ENCODE data around the gene MYCT1.

MYCT1 gene

GRCh38 chr6:152726313-152726712 lies 28.6 kb downstream of the MYCT1 start:
- no peak for DNase-seq

- DNase-seq = no peak
Measured at GRCh38 chr6:152727507-152727906, 29.8 kb downstream of the MYCT1 start.

- no peak for DNase-seq
Measured at GRCh38 chr6:152734630-152735029, 36.9 kb downstream of the MYCT1 start.

- DNase-seq = no peak
Measured at GRCh38 chr6:152736687-152737273, 39.1 kb downstream of the MYCT1 start.

- no peak for DNase-seq
Measured at GRCh38 chr6:152745509-152746171, 47.9 kb downstream of the MYCT1 start.

- DNase-seq = no peak
Measured at GRCh38 chr6:152746172-152746553, 48.5 kb downstream of the MYCT1 start.

GRCh38 chr6:152748843-152749242 lies 51.1 kb downstream of the MYCT1 start:
- no peak for DNase-seq

GRCh38 chr6:152749336-152749735 lies 51.6 kb downstream of the MYCT1 start:
- no peak for DNase-seq

- no peak for DNase-seq
Measured at GRCh38 chr6:152750694-152751093, 53.0 kb downstream of the MYCT1 start, which contains the start of gene VIP. Gene VIP (plus strand): TSS chr6:152750797. CDS start chr6:152752178, 1,381 bp downstream.

GRCh38 chr6:152765331-152765730 lies 67.6 kb downstream of the MYCT1 start:
- no peak for DNase-seq

- DNase-seq = no peak
Measured at GRCh38 chr6:152769159-152769558, 71.5 kb downstream of the MYCT1 start.

- DNase-seq = no peak
Measured at GRCh38 chr6:152769993-152770392, 72.3 kb downstream of the MYCT1 start.

GRCh38 chr6:152771061-152771687 lies 73.5 kb downstream of the MYCT1 start:
- DNase-seq = no peak

Measured in CD4-positive, alpha-beta T cell treated with Interleukin-12 subunit alpha and Interleukin-12 subunit beta, for 1 hour (primary cell).